ENCODE results near the gene GPR160. TPM values are rescaled to one million over a fixed set of nuclear protein-coding genes. Genes with fewer than 3 reads are reported as not detected.

The GPR160 gene, protein sequence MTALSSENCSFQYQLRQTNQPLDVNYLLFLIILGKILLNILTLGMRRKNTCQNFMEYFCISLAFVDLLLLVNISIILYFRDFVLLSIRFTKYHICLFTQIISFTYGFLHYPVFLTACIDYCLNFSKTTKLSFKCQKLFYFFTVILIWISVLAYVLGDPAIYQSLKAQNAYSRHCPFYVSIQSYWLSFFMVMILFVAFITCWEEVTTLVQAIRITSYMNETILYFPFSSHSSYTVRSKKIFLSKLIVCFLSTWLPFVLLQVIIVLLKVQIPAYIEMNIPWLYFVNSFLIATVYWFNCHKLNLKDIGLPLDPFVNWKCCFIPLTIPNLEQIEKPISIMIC
- total RNA-seq, result 10 to 100 TPM; 11.5 to 49.7 (median 34.1) TPM

DNA sequence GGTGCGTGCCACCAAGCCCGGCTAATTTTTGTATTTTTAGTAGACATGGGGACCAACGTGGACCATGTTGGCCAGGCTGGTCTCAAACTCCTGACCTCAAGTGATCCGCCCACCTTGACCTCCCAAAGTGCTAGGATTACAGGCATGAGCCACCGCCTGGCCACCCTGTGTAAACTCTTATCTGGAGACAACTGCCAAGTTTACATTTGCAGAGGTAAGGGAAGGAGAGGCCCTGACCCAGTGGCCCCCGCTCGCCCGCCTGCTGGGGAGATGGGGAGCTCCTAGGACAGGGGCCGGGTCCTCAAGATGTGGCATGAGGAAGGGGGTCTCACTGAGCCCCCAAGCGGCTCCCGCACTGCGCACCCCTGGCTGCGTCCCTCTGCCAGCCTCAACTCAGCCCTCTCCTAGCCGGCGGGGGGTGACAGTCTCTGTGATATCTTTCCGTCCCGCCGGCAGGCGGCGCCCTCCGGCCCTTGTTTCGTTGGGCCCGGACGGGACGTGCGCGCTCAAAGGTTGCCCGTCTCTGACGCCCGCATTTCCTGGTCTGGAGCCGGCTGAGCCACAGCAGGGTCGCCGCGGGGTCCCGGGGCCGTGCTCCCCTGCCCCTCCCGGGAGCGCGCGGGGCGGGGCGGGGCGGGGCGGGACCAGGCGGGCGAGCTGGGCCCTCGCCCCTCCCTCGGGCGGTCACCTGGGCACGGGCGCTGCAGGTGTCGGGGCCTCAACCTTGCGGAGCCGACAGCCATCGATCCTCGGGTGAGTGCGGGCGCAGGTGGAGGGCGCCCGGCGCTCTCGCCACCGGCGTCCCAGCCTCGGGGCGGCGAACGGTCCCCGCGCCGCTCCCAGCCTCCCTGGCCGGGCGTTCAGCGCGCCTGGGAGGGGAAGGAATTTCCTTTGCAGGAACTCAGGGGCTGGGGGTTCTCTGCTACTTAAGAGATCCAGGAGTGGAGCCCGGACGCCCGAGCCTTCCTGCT is at the start of gene GPR160:
Gene GPR160 (plus strand): TSS at position 533 of the 971 bp plus-strand sequence. CDS start 45,978 bp downstream, outside the sequence.
- WGBS, 2 donors, result 10 to 38% methylated on average over 6 to 22 of the region's 78 CpGs
- peak within 1 kb of the TSS; percentile 55 to 91 (median 84) for H3K4me3 ChIP-seq
- H3K4me1 ChIP-seq, result peaks cover 3 to 26% (median 12%) of the 10 kb centered on the region in 4 donors
- no peaks in the 10 kb centered on the region for H3K27me3 ChIP-seq
- ATAC-seq (ENCODE audit: low FRiP score in 2 of 2) (peak; percentile 88 to 91), DNase-seq (peak; percentile 94 to 97)
- no peaks in the 10 kb centered on the region for H3K9me3 ChIP-seq
- no peak for TF ChIP-seq POLR2AphosphoS5 (IDR thresholded peaks at IDR 0.05)
- peak in 2 of 4 donors; percentile 20 to 58 for TF ChIP-seq POLR2A (IDR thresholded peaks at IDR 0.05)
- TF ChIP-seq, protein P1, sequence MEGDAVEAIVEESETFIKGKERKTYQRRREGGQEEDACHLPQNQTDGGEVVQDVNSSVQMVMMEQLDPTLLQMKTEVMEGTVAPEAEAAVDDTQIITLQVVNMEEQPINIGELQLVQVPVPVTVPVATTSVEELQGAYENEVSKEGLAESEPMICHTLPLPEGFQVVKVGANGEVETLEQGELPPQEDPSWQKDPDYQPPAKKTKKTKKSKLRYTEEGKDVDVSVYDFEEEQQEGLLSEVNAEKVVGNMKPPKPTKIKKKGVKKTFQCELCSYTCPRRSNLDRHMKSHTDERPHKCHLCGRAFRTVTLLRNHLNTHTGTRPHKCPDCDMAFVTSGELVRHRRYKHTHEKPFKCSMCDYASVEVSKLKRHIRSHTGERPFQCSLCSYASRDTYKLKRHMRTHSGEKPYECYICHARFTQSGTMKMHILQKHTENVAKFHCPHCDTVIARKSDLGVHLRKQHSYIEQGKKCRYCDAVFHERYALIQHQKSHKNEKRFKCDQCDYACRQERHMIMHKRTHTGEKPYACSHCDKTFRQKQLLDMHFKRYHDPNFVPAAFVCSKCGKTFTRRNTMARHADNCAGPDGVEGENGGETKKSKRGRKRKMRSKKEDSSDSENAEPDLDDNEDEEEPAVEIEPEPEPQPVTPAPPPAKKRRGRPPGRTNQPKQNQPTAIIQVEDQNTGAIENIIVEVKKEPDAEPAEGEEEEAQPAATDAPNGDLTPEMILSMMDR (IDR thresholded peaks at IDR 0.05), result peak; percentile 75 to 94 (median 93)
- TF ChIP-seq EP300 (IDR thresholded peaks at IDR 0.05), result no peak
- no peaks in the 10 kb centered on the region for H3K36me3 ChIP-seq
- peak within 1 kb of the TSS; percentile 66 to 88 (median 77) for H3K27ac ChIP-seq

DNA sequence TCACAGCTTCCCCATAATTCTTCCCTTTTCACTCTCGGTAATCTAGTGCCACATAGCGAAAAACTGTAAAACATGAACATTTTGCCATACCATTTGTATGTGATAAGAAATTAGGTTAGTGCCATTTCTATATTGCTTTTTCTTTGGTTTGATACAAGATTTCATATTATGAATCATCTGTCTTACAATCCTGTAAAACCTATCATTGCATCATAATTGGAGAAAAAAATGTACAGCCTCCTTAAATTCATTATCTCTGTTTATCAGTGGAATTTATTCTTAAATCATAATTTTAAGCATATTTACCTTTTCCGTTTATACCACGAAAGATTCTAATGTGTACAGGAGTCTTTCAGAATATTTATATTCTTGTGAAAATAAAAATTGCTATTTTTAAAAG is 47.4 kb upstream of the GPR160 start:
- 93 to 97% methylated on average over 4 of the region's 4 CpGs for WGBS, 2 donors

DNA sequence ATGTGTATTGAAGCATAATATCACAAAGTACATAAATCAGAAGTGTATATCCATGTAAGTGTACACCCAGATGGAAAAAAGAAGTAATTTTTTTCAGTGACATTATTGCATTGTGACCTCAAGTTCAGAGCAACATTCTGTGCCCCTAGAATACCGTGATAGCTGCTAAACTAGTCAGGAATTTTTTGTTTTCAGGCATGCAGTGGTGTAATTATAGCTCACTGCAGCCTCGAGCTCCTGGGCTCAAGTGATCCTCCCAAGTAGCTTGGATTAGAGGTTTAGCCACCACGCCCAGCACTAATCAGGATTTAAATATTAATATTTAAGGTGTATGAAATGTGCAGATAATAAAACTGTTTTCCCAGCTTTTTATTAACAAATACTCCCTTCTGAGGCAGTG is 45.6 kb upstream of the GPR160 start:
- H3K4me3 ChIP-seq, result no peak overlapping the region
- no peaks in the 10 kb centered on the region for H3K4me1 ChIP-seq
- H3K27me3 ChIP-seq, result no peaks in the 10 kb centered on the region
- ATAC-seq (ENCODE audit: low FRiP score in 2 of 2) (no peak), DNase-seq (no peak)
- no peak for TF ChIP-seq POLR2AphosphoS5 (IDR thresholded peaks at IDR 0.05)
- TF ChIP-seq, protein P1 (IDR thresholded peaks at IDR 0.05), result no peak
- no peak for TF ChIP-seq EP300 (IDR thresholded peaks at IDR 0.05)
- TF ChIP-seq POLR2A (IDR thresholded peaks at IDR 0.05), result no peak
- peaks cover 11 to 77% (median 34%) of the 10 kb centered on the region in 4 donors for H3K36me3 ChIP-seq
- no peaks in the 10 kb centered on the region for H3K9me3 ChIP-seq
- WGBS, 2 donors, result 65 to 75% methylated on average over 3 of the region's 3 CpGs
- peak overlapping the region in 1 of 4 donors; percentile 9 for H3K27ac ChIP-seq

More for the DNA sequence above, 47.4 kb upstream of the GPR160 start:
- TF ChIP-seq EP300 (IDR thresholded peaks at IDR 0.05) (no peak), POLR2A (IDR thresholded peaks at IDR 0.05) (no peak), POLR2AphosphoS5 (IDR thresholded peaks at IDR 0.05) (no peak)
- TF ChIP-seq, protein P1 (IDR thresholded peaks at IDR 0.05), result no peak
- Histone ChIP-seq H3K4me1 (no peaks in the 10 kb centered on the region), H3K4me3 (no peak overlapping the region), H3K36me3 (peaks cover 11 to 81% (median 39%) of the 10 kb centered on the region in 4 donors), H3K27ac (no peak overlapping the region), H3K27me3 (no peaks in the 10 kb centered on the region), H3K9me3 (no peaks in the 10 kb centered on the region)
- no peak for DNase-seq
- no peak for ATAC-seq (ENCODE audit: low FRiP score in 2 of 2)

DNA sequence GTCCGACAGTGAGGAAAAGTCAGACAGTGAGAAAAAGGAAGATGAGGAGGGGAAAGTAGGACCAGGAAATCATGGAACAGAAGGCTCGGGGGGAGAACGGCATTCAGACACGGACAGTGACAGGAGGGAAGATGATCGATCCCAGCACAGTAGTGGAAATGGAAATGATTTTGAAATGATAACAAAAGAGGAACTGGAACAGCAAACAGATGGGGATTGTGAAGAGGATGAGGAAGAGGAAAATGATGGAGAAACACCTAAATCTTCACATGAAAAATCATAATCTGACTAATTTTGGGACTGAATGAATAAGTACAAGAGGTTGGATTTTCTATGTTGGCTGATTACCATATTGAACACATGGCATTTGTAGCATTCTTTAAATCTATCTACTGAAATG is 45.0 kb upstream of the GPR160 start:
- H3K36me3 ChIP-seq, result peaks cover 9 to 71% (median 31%) of the 10 kb centered on the region in 4 donors

More for the DNA sequence above, 45.0 kb upstream of the GPR160 start:
- no peaks in the 10 kb centered on the region for H3K27me3 ChIP-seq
- 77 to 80% methylated on average over 5 of the region's 5 CpGs for WGBS, 2 donors
- no peaks in the 10 kb centered on the region for H3K4me1 ChIP-seq
- no peak for DNase-seq
- H3K27ac ChIP-seq, result peak overlapping the region in 1 of 4 donors; percentile 9
- no peak for ATAC-seq (ENCODE audit: low FRiP score in 2 of 2)
- TF ChIP-seq POLR2AphosphoS5 (IDR thresholded peaks at IDR 0.05), result no peak
- TF ChIP-seq, protein P1 (IDR thresholded peaks at IDR 0.05), result no peak
- no peak for TF ChIP-seq POLR2A (IDR thresholded peaks at IDR 0.05)
- no peak for TF ChIP-seq EP300 (IDR thresholded peaks at IDR 0.05)
- no peak overlapping the region for H3K4me3 ChIP-seq
- no peaks in the 10 kb centered on the region for H3K9me3 ChIP-seq
